HepG2 (cell line): ENCODE data around the gene IRF3. TPM values are rescaled to one million over a fixed set of nuclear protein-coding genes. Genes with fewer than 3 reads are reported as not detected.

Experiments
- AKAP8 ChIP-seq: sonication (generic); formaldehyde crosslinking; IDR thresholded peaks from 2 replicates; pipeline ENCODE4 v1.5.1; 2020; ENCODE audit warnings: mild to moderate bottlenecking, missing genetic modification reagents
- BORCS8-MEF2B ChIP-seq: sonication (generic); formaldehyde crosslinking; IDR thresholded peaks from 2 replicates; pipeline ENCODE4 v1.8.0; 2022; ENCODE audit warnings: mild to moderate bottlenecking, missing genetic modification reagents
- GATA4 ChIP-seq: sonication (generic); IDR thresholded peaks from 2 replicates; pipeline ENCODE4 v1.6.1; 2016; ENCODE audit warnings: antibody characterized with exemption, low read depth, borderline replicate concordance
- GMEB2 ChIP-seq: IDR thresholded peaks from 2 replicates; pipeline ENCODE4 v1.6.1; 2016; ENCODE audit warnings: missing biosample characterization, missing genetic modification reagents, low read depth
- GTF2F1 ChIP-seq: fragments of 150-350 bp; IDR thresholded peaks from 2 replicates; pipeline ENCODE4 v1.6.1; 2014; ENCODE audit warnings: low read length
- HMG20B ChIP-seq: conservative IDR thresholded peaks from 2 replicates; pipeline ENCODE4 v1.6.1; 2016; ENCODE audit warnings: missing genetic modification reagents, missing compliant biosample characterization
- HOXD1 ChIP-seq: sonication (generic); formaldehyde crosslinking; IDR thresholded peaks from 2 replicates; pipeline ENCODE4 v1.5.0; 2020; ENCODE audit warnings: missing genetic modification reagents
- KLF11 ChIP-seq: IDR thresholded peaks from 2 replicates; pipeline ENCODE4 v1.6.1; 2016; ENCODE audit warnings: missing compliant biosample characterization
- MATR3 ChIP-seq: sonication (generic); formaldehyde crosslinking; IDR thresholded peaks from 2 replicates; pipeline ENCODE4 v1.4.0; 2020; ENCODE audit warnings: missing genetic modification reagents
- MXD3 ChIP-seq: IDR thresholded peaks from 2 replicates; pipeline ENCODE4 v1.6.1; 2016; ENCODE audit warnings: mild to moderate bottlenecking, missing biosample characterization, missing genetic modification reagents
- NCOA1 ChIP-seq: sonication (generic); formaldehyde crosslinking; IDR thresholded peaks from 2 replicates; pipeline ENCODE4 v1.9.0; 2021; ENCODE audit warnings: missing genetic modification reagents
- NR0B2 ChIP-seq: sonication (generic); formaldehyde crosslinking; IDR thresholded peaks from 2 replicates; pipeline ENCODE4 v1.4.0; 2020; ENCODE audit warnings: mild to moderate bottlenecking, missing genetic modification reagents
- RXRB ChIP-seq: IDR thresholded peaks from 2 replicates; pipeline ENCODE4 v1.6.1; 2016; ENCODE audit warnings: borderline replicate concordance, missing genetic modification reagents, missing compliant biosample characterization
- SMAD3 ChIP-seq: sonication (generic); formaldehyde crosslinking; IDR thresholded peaks from 2 replicates; pipeline ENCODE4 v1.4.0; 2020; ENCODE audit warnings: missing genetic modification reagents
- SP5 ChIP-seq: IDR thresholded peaks from 2 replicates; pipeline ENCODE4 v1.6.1; 2016; ENCODE audit warnings: low read depth, borderline replicate concordance
- SRSF1 ChIP-seq: fragments of 200-400 bp; formaldehyde crosslinking; optimal IDR thresholded peaks from 2 replicates; pipeline ENCODE3; 2017; ENCODE audit warnings: mild to moderate bottlenecking, low read depth, low read length, moderate library complexity
- TBL1XR1 ChIP-seq: fragments of 150-350 bp; IDR thresholded peaks from 2 replicates; pipeline ENCODE4 v1.6.1; 2014; ENCODE audit warnings: borderline replicate concordance, low read length; ENCODE audit not compliant: partially characterized antibody
- TCF7L2 ChIP-seq: IDR thresholded peaks from 2 replicates; pipeline ENCODE4 v1.6.1; 2011; ENCODE audit warnings: mild to moderate bottlenecking, low read depth, low read length, moderate library complexity
- ZFP62 ChIP-seq: sonication (generic); formaldehyde crosslinking; IDR thresholded peaks from 2 replicates; pipeline ENCODE4 v1.4.0; 2020; ENCODE audit warnings: missing genetic modification reagents
- ZMYM3 ChIP-seq: sonication (generic); formaldehyde crosslinking; IDR thresholded peaks from 2 replicates; pipeline ENCODE4 v1.5.1; 2020; ENCODE audit warnings: mild to moderate bottlenecking, missing genetic modification reagents
- ZNF276 ChIP-seq: sonication (generic); formaldehyde crosslinking; IDR thresholded peaks from 2 replicates; pipeline ENCODE4 v1.4.0; 2020; ENCODE audit warnings: mild to moderate bottlenecking, low read depth, missing genetic modification reagents
- ZNF329 ChIP-seq: sonication (generic); formaldehyde crosslinking; IDR thresholded peaks from 2 replicates; pipeline ENCODE4 v1.9.0; 2021; ENCODE audit warnings: low read depth, mild to moderate bottlenecking, missing genetic modification reagents
- ZNF773 ChIP-seq: sonication (generic); formaldehyde crosslinking; IDR thresholded peaks from 2 replicates; pipeline ENCODE4 v1.4.0; 2020; ENCODE audit warnings: missing genetic modification reagents, borderline replicate concordance
- ZNF781 ChIP-seq: sonication (generic); formaldehyde crosslinking; IDR thresholded peaks from 2 replicates; pipeline ENCODE4 v1.5.1; 2020; ENCODE audit warnings: borderline replicate concordance, mild to moderate bottlenecking, missing genetic modification reagents; ENCODE audit errors: not compliant biosample characterization
- ZNF850 ChIP-seq: sonication (generic); formaldehyde crosslinking; conservative IDR thresholded peaks from 2 replicates; pipeline ENCODE4 v1.9.0; 2021; ENCODE audit warnings: mild to moderate bottlenecking, missing genetic modification reagents
- ZSCAN31 ChIP-seq: sonication (generic); formaldehyde crosslinking; IDR thresholded peaks from 2 replicates; pipeline ENCODE4 v1.5.0; 2020; ENCODE audit warnings: low read depth, mild to moderate bottlenecking, missing genetic modification reagents
- polyA plus RNA-seq, 8 experiments: library from polyadenylated mRNA; depleted of rRNA in 3 of 8; stranded (reverse) in 7 of 8; unstranded in 1 of 8; fragments of >200 nt; fragmentation: Illumina TruSeq in 4 of 8; extraction: Trizol in 4 of 8; gene quantifications; 2 replicates each; pipeline versions ENCODE4 v1.2.1 to v1.2.3, GENCODE V29; 2011 to 2016; ENCODE audit warnings: low read depth in 4 of 8, missing spikeins in 1 of 8, mixed read lengths in 1 of 8; ENCODE audit not compliant: insufficient read depth in 1 of 8
- total RNA-seq, 5 experiments: library from RNA; depleted of rRNA; stranded (reverse); fragments of >200 nt; fragmentation: Illumina TruSeq; extraction: Trizol; gene quantifications; 2 replicates each; pipeline ENCODE4 v1.2.3, GENCODE V29; 2016; ENCODE audit warnings: low read depth in 1 of 5
- TF ChIP-seq, protein P1 (sequence below): IDR thresholded peaks from 2 replicates; pipeline ENCODE4 v1.6.1; 2016; ENCODE audit warnings: missing compliant biosample characterization, missing genetic modification reagents, borderline replicate concordance

IRF3 gene
- total and polyA plus RNA-seq, 2 of the 13 experiments (the other 11 are each of a cell fraction or from before 2014, with no cell fraction given), result 61.9 to 65.5 TPM

GRCh38 chr19:49676136-49676783 lies 10.6 kb upstream of the IRF3 start (continued):
- peak; percentile 79; the same call in 1 of the 2 replicates for TF ChIP-seq BORCS8-MEF2B (CRISPR knock-in tag)
- no peak for TF ChIP-seq ZFP62
- TF ChIP-seq NCOA1, result no peak
- TF ChIP-seq ZMYM3 (CRISPR knock-in tag), result peak; percentile 100
- no peak; the same call in 1 of the 2 replicates for TF ChIP-seq HOXD1 (CRISPR knock-in tag)
- no peak for TF ChIP-seq TCF7L2
- no peak for TF ChIP-seq NR0B2 (CRISPR knock-in tag)
- no peak for TF ChIP-seq RXRB (CRISPR knock-in tag)
- no peak for TF ChIP-seq TBL1XR1
- TF ChIP-seq ZNF781, result no peak
- no peak for TF ChIP-seq ZNF276 (CRISPR knock-in tag)
- TF ChIP-seq ZNF329 (CRISPR knock-in tag), result no peak
- 0 out of 2 replicates have a peak, but pooled peaks have one; percentile 19 for TF ChIP-seq SMAD3 (CRISPR knock-in tag)
- TF ChIP-seq GMEB2 (CRISPR knock-in tag), result no peak
- TF ChIP-seq ZNF773, result no peak
- TF ChIP-seq GATA4, result 0 out of 2 replicates have a peak, but pooled peaks have one; percentile 34
- peak; percentile 16; the same call in 1 of the 2 replicates for TF ChIP-seq KLF11 (CRISPR knock-in tag)
- 0 out of 2 replicates have a peak, but pooled peaks have one; percentile 53 for TF ChIP-seq AKAP8 (CRISPR knock-in tag)
- TF ChIP-seq ZSCAN31 (CRISPR knock-in tag), result no peak
- TF ChIP-seq MXD3 (CRISPR knock-in tag), result no peak
- TF ChIP-seq HMG20B, result no peak
- TF ChIP-seq GTF2F1, result no peak
- no peak for TF ChIP-seq SP5 (CRISPR knock-in tag)
- no peak for TF ChIP-seq MATR3 (CRISPR knock-in tag)
- TF ChIP-seq, protein P1, sequence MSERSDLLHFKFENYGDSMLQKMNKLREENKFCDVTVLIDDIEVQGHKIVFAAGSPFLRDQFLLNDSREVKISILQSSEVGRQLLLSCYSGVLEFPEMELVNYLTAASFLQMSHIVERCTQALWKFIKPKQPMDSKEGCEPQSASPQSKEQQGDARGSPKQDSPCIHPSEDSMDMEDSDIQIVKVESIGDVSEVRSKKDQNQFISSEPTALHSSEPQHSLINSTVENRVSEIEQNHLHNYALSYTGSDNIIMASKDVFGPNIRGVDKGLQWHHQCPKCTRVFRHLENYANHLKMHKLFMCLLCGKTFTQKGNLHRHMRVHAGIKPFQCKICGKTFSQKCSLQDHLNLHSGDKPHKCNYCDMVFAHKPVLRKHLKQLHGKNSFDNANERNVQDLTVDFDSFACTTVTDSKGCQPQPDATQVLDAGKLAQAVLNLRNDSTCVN, result no peak
- no peak for TF ChIP-seq ZNF850 (CRISPR knock-in tag)
- no peak for TF ChIP-seq SRSF1
